GM23338 (cell line): ENCODE measurements around the gene DLGAP4. TPM values are rescaled to one million over a fixed set of nuclear protein-coding genes. Genes with fewer than 3 reads are reported as not detected.

ENCODE experiments used
- ATAC-seq: fragments of 200-7000 bp; cut with Tn5 transposase; 3 replicates; pipeline ENCODE4 v1.9.1; 2020
- DNase-seq: peaks from one replicate; pipeline ENCODE4 v3.0.0-alpha.2; 2015; ENCODE audit warnings: low spot score
- H2AFZ ChIP-seq: fragments of 200-600 bp; sonication (generic); 2 replicates; pipeline ENCODE4 v1.8.0; 2016; ENCODE audit warnings: antibody characterized with exemption, mild to moderate bottlenecking, moderate library complexity
- H3F3A ChIP-seq: fragments of 200-600 bp; sonication (generic); replicated peaks from 2 replicates; pipeline ENCODE4 v1.8.0; 2017; ENCODE audit warnings: antibody characterized with exemption, mixed run types, low read depth
- H3K27ac ChIP-seq: fragments of 200-600 bp; sonication (generic); 2 replicates; pipeline ENCODE4 v1.6.1; 2016; ENCODE audit warnings: low read depth
- H3K27me3 ChIP-seq: fragments of 200-600 bp; sonication (generic); 2 replicates; pipeline ENCODE4 v1.8.0; 2016; ENCODE audit warnings: mild to moderate bottlenecking, mixed run types, moderate library complexity; ENCODE audit not compliant: insufficient read depth
- H3K36me3 ChIP-seq: fragments of 200-600 bp; sonication (generic); 2 replicates; pipeline ENCODE4 v1.8.0; 2016; ENCODE audit warnings: mild to moderate bottlenecking; ENCODE audit not compliant: insufficient read depth
- H3K4me1 ChIP-seq: fragments of 200-600 bp; sonication (generic); 2 replicates; pipeline ENCODE4 v1.8.0; 2016; ENCODE audit warnings: mild to moderate bottlenecking, moderate library complexity; ENCODE audit not compliant: insufficient read depth
- H3K4me2 ChIP-seq: fragments of 200-600 bp; sonication (generic); 2 replicates; pipeline ENCODE4 v1.7.1; 2017; ENCODE audit warnings: mixed run types
- H3K4me3 ChIP-seq: fragments of 200-600 bp; sonication (generic); 2 replicates; pipeline ENCODE4 v1.6.1; 2016; ENCODE audit warnings: mixed run types
- H3K79me2 ChIP-seq: fragments of 200-600 bp; sonication (generic); replicated peaks from 2 replicates; pipeline ENCODE4 v1.8.0; 2017; ENCODE audit warnings: mild to moderate bottlenecking; ENCODE audit not compliant: insufficient read depth
- H3K9me2 ChIP-seq: fragments of 200-600 bp; sonication (generic); 2 replicates; pipeline ENCODE4 v1.8.0; 2017; ENCODE audit not compliant: insufficient read depth
- H4K20me1 ChIP-seq: fragments of 200-600 bp; sonication (generic); replicated peaks from 2 replicates; pipeline ENCODE4 v1.8.0; 2017; ENCODE audit warnings: mild to moderate bottlenecking; ENCODE audit not compliant: insufficient read depth
- H3K27ac Mint-ChIP-seq: 2 replicates; pipeline ENCODE4 v1.8.0; 2020; ENCODE audit warnings: inconsistent platforms, mild to moderate bottlenecking, moderate library complexity, mixed read lengths
- H3K27me3 Mint-ChIP-seq: 3 replicates; pipeline ENCODE4 v1.8.0; 2022; ENCODE audit warnings: low read depth, mild to moderate bottlenecking, moderate library complexity, mixed read lengths, inconsistent platforms; ENCODE audit not compliant: insufficient read depth, poor library complexity
- H3K36me3 Mint-ChIP-seq: 3 replicates; pipeline ENCODE4 v1.8.0; 2021; ENCODE audit warnings: low read depth, mild to moderate bottlenecking, inconsistent platforms, moderate library complexity, mixed read lengths
- H3K4me1 Mint-ChIP-seq: 3 replicates; pipeline ENCODE4 v1.8.0; 2020; ENCODE audit warnings: mild to moderate bottlenecking, inconsistent platforms, mixed read lengths
- H3K4me3 Mint-ChIP-seq: 3 replicates; pipeline ENCODE4 v1.8.0; 2021; ENCODE audit warnings: moderate library complexity, mild to moderate bottlenecking, inconsistent platforms, mixed read lengths
- H3K9me3 Mint-ChIP-seq: 3 replicates; pipeline ENCODE4 v1.8.0; 2020; ENCODE audit warnings: moderate library complexity, mild to moderate bottlenecking, inconsistent platforms, mixed read lengths
- CREB1 ChIP-seq: fragments of 250-450 bp; sonication (Bioruptor Pico); IDR thresholded peaks from 2 replicates; pipeline ENCODE4 v1.5.0; 2020; ENCODE audit warnings: low read depth, mild to moderate bottlenecking, moderate library complexity
- POLR2AphosphoS5 ChIP-seq: IDR thresholded peaks from 2 replicates; pipeline ENCODE4 v1.6.1; 2016; ENCODE audit warnings: antibody characterized with exemption, low read depth
- STAT1 ChIP-seq: IDR thresholded peaks from one replicate; pipeline ENCODE4 v1.6.1; 2016; ENCODE audit warnings: antibody characterized with exemption; ENCODE audit not compliant: unreplicated experiment
- ZNF114 ChIP-seq: fragments of 250-450 bp; sonication (Bioruptor Pico); IDR thresholded peaks from 2 replicates; pipeline ENCODE4 v1.5.0; 2020; ENCODE audit warnings: mild to moderate bottlenecking, moderate library complexity
- ZNF331 ChIP-seq: fragments of 250-450 bp; sonication (Bioruptor Pico); IDR thresholded peaks from 2 replicates; pipeline ENCODE4 v1.5.0; 2020; ENCODE audit warnings: low read depth, mild to moderate bottlenecking, moderate library complexity
- polyA plus RNA-seq: library from polyadenylated mRNA; unstranded; fragments of >200 nt; fragmentation: Nextera tagmentation; extraction: Ambion mirVana; gene quantifications from 2 replicates; pipeline ENCODE4 v1.2.1, GENCODE V29; 2016
- total RNA-seq: library from RNA; depleted of rRNA; stranded (reverse); fragments of >200 nt; shearing (Covaris generic); gene quantifications from 2 replicates; pipeline ENCODE4 v1.2.3, GENCODE V29; 2014
- TF ChIP-seq, protein P1 (sequence below): fragments of 250-450 bp; sonication (Bioruptor Pico); IDR thresholded peaks from 2 replicates; pipeline ENCODE4 v1.5.0; 2020; ENCODE audit warnings: mild to moderate bottlenecking, moderate library complexity
- TF ChIP-seq, protein P2 (sequence below), 2 experiments: fragments of 200-600 bp in 1 of 2; sonication (generic) in 1 of 2; conservative IDR thresholded peaks; 2 replicates each; pipeline versions ENCODE4 v1.5.1 to v1.6.1; 2016 to 2017; ENCODE audit warnings: antibody characterized with exemption in 2 of 2, low read depth in 2 of 2, mild to moderate bottlenecking in 2 of 2, moderate library complexity in 1 of 2

The DLGAP4 gene
- total and polyA plus RNA-seq, 2 experiments from 2014 or later: 46.1 to 52.2 TPM

DNA sequence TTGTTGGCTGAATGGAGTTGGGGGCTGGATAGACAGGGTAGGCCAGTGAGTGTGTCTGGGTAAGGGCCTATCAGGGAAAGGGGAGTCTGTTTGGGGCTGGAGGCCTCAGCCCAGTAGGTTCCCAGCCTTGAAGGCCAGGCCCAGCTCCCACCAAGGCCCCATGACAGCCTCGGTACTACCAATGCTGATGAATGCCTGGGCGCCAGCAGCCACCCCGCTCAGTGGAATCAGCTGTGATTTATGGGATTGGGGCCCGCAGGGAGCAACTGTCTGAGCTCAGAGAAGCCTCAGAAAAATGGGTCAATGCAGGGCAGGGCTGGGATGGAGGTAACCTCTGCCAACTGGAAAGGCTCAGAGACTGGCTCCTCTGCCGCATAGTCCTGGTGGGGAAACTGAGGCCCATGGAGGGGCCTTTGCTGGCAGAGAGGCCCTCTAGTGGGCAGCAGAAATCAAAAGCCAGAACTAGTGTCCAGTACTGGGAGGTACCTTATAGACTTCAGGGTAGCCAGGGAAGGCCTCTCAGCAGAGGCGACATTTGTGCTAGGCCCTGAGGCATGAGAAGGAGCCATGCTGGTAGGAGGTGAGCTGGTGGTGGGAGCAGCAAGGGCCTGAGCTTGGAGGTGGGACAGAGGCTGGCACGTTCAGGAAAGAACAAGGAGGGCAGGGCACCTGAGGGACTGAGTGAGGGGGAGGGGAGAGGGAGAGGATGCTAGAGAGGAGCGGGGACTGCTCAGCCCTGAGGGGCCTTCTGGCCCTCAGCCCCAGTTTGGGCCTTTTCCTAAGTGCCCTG is 36.4 kb downstream of the DLGAP4 start:
- no peak overlapping the region for H3K27ac Mint-ChIP-seq
- no peak for DNase-seq
- H3K27ac ChIP-seq: no peak overlapping the region

More for the DNA sequence above, 36.4 kb downstream of the DLGAP4 start:
- H3K79me2 ChIP-seq: no peaks in the 10 kb centered on the region
- Mint-ChIP-seq H3K27me3 (peaks cover 13% of the 10 kb centered on the region), H3K36me3 (no peaks in the 10 kb centered on the region), H3K4me1 (peaks cover 25% of the 10 kb centered on the region), H3K9me3 (no peaks in the 10 kb centered on the region; the same call in 2 of the 3 replicates), H3K4me3 (no peak overlapping the region)
- 0 out of 2 replicates have a peak, but pooled peaks cover 3% of the 10 kb centered on the region for H3F3A ChIP-seq
- H3K4me2 ChIP-seq: no peak overlapping the region
- no peak for ATAC-seq
- H3K27me3 ChIP-seq: no peaks in the 10 kb centered on the region
- no peak overlapping the region for H2AFZ ChIP-seq
- no peaks in the 10 kb centered on the region for H3K36me3 ChIP-seq
- no peak overlapping the region for H3K4me3 ChIP-seq
- no peaks in the 10 kb centered on the region; the same call in 1 of the 2 replicates for H3K4me1 ChIP-seq
- TF ChIP-seq STAT1: no peak
- TF ChIP-seq POLR2AphosphoS5: no peak
- no peak for TF ChIP-seq CREB1
- TF ChIP-seq, protein P1, sequence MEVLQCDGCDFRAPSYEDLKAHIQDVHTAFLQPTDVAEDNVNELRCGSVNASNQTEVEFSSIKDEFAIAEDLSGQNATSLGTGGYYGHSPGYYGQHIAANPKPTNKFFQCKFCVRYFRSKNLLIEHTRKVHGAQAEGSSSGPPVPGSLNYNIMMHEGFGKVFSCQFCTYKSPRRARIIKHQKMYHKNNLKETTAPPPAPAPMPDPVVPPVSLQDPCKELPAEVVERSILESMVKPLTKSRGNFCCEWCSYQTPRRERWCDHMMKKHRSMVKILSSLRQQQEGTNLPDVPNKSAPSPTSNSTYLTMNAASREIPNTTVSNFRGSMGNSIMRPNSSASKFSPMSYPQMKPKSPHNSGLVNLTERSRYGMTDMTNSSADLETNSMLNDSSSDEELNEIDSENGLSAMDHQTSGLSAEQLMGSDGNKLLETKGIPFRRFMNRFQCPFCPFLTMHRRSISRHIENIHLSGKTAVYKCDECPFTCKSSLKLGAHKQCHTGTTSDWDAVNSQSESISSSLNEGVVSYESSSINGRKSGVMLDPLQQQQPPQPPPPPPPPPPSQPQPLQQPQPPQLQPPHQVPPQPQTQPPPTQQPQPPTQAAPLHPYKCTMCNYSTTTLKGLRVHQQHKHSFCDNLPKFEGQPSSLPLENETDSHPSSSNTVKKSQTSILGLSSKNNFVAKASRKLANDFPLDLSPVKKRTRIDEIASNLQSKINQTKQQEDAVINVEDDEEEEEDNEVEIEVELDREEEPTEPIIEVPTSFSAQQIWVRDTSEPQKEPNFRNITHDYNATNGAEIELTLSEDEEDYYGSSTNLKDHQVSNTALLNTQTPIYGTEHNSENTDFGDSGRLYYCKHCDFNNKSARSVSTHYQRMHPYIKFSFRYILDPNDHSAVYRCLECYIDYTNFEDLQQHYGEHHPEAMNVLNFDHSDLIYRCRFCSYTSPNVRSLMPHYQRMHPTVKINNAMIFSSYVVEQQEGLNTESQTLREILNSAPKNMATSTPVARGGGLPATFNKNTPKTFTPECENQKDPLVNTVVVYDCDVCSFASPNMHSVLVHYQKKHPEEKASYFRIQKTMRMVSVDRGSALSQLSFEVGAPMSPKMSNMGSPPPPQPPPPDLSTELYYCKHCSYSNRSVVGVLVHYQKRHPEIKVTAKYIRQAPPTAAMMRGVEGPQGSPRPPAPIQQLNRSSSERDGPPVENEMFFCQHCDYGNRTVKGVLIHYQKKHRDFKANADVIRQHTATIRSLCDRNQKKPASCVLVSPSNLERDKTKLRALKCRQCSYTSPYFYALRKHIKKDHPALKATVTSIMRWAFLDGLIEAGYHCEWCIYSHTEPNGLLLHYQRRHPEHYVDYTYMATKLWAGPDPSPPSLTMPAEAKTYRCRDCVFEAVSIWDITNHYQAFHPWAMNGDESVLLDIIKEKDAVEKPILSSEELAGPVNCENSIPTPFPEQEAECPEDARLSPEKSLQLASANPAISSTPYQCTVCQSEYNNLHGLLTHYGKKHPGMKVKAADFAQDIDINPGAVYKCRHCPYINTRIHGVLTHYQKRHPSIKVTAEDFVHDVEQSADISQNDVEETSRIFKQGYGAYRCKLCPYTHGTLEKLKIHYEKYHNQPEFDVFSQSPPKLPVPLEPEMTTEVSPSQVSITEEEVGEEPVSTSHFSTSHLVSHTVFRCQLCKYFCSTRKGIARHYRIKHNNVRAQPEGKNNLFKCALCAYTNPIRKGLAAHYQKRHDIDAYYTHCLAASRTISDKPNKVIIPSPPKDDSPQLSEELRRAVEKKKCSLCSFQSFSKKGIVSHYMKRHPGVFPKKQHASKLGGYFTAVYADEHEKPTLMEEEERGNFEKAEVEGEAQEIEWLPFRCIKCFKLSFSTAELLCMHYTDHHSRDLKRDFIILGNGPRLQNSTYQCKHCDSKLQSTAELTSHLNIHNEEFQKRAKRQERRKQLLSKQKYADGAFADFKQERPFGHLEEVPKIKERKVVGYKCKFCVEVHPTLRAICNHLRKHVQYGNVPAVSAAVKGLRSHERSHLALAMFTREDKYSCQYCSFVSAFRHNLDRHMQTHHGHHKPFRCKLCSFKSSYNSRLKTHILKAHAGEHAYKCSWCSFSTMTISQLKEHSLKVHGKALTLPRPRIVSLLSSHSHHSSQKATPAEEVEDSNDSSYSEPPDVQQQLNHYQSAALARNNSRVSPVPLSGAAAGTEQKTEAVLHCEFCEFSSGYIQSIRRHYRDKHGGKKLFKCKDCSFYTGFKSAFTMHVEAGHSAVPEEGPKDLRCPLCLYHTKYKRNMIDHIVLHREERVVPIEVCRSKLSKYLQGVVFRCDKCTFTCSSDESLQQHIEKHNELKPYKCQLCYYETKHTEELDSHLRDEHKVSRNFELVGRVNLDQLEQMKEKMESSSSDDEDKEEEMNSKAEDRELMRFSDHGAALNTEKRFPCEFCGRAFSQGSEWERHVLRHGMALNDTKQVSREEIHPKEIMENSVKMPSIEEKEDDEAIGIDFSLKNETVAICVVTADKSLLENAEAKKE (CRISPR knock-in tag): no peak
- no peak for TF ChIP-seq ZNF114
- TF ChIP-seq, protein P2, sequence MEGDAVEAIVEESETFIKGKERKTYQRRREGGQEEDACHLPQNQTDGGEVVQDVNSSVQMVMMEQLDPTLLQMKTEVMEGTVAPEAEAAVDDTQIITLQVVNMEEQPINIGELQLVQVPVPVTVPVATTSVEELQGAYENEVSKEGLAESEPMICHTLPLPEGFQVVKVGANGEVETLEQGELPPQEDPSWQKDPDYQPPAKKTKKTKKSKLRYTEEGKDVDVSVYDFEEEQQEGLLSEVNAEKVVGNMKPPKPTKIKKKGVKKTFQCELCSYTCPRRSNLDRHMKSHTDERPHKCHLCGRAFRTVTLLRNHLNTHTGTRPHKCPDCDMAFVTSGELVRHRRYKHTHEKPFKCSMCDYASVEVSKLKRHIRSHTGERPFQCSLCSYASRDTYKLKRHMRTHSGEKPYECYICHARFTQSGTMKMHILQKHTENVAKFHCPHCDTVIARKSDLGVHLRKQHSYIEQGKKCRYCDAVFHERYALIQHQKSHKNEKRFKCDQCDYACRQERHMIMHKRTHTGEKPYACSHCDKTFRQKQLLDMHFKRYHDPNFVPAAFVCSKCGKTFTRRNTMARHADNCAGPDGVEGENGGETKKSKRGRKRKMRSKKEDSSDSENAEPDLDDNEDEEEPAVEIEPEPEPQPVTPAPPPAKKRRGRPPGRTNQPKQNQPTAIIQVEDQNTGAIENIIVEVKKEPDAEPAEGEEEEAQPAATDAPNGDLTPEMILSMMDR (conservative IDR thresholded peaks at IDR 0.05; ENCODE audit: low read depth in 2 of 2): peak in 1 of 2 experiments; percentile 27; a peak in 2 of 4 replicates
- no peak for TF ChIP-seq ZNF331 (CRISPR knock-in tag)
- no peaks in the 10 kb centered on the region for H3K9me2 ChIP-seq
- H4K20me1 ChIP-seq: no peaks in the 10 kb centered on the region; the same call in 1 of the 2 replicates
